GM12874 (cell line): ENCODE results near the gene CIAPIN1.

Source experiments
- CTCF ChIP-seq: IDR thresholded peaks from 2 replicates; pipeline ENCODE4 v1.5.1; 2011; ENCODE audit warnings: low read depth, mild to moderate bottlenecking, control low read depth, low read length, moderate library complexity; ENCODE audit not compliant: insufficient read depth

The CIAPIN1 gene

GRCh38 chr16:57380671-57381462 lies 66.3 kb downstream of the CIAPIN1 start:
- no peak for TF ChIP-seq CTCF

GRCh38 chr16:57379579-57379978 lies 67.6 kb downstream of the CIAPIN1 start:
- TF ChIP-seq CTCF: no peak
